Right ventricle myocardium inferior (tissue), 1 donor: ENCODE data around the gene TBXA2R. TPM values are rescaled to one million over a fixed set of nuclear protein-coding genes. Genes with fewer than 3 reads are reported as not detected.
"Not testable (repeated sequence)": the region's sequence is repeated elsewhere in the genome, so short reads cannot be mapped to it uniquely, and the experiment has no call there.

Experiments
- ATAC-seq: fragments of 200-7000 bp; cut with Tn5 transposase; one replicate; pipeline ENCODE4 v1.9.1; 2020; ENCODE audit warnings: mild to moderate bottlenecking, moderate library complexity
- DNase-seq: peaks from one replicate; pipeline ENCODE4 v3.0.0; 2021; ENCODE audit errors: missing footprints
- intact Hi-C: fragments of 100-400 bp; cut with DNase I; formaldehyde crosslinking; loops from one replicate; pipeline ENCODE4 v1.11.0; 2022
- total RNA-seq: library from RNA; stranded (reverse); fragmentation: NEBNext Ultra II Directional; extraction: Animal tissue kit (Norgen Biotek cat#: 25700); gene quantifications from one replicate; pipeline ENCODE4 v1.2.1, GENCODE V29; 2021
- donor health status: DM: no; HTN: yes; CAD: no; lungs with severe emphysema.

The TBXA2R gene
- total RNA-seq, 1 donor from 2014 or later: 4.1 TPM

- intact Hi-C loops: no loop called here
- DNase-seq (no peak), ATAC-seq (no peak)
These were observed 17.2 kb downstream of the TBXA2R start for GRCh38 chr19:3589439-3589838.

- DNase-seq (no peak), ATAC-seq (no peak)
- intact Hi-C loops: loop anchor here (2.0 kb wide), 1 partner anchor 32 kb away; no protein-coding TSS in a partner anchor
These were observed 19.8 kb downstream of the TBXA2R start for GRCh38 chr19:3586707-3587346.

GRCh38 chr19:3586127-3586626 lies 20.5 kb downstream of the TBXA2R start:
- DNase-seq (no peak), ATAC-seq (no peak)
- intact Hi-C loops: loop anchor here (2.0 kb wide), 1 partner anchor 33 kb away; no protein-coding TSS in a partner anchor

GRCh38 chr19:3585301-3586126 lies 21.2 kb downstream of the TBXA2R start, which contains the start of gene GIPC3:
GIPC3 (plus strand) TSS chr19:3585478; CDS start chr19:3585598, 120 bp downstream.
- no peak for DNase-seq
- intact Hi-C loops: loop anchor here (2.0 kb wide), 1 partner anchor 33 kb away; no protein-coding TSS in a partner anchor
- ATAC-seq: no peak

GRCh38 chr19:3584036-3584802 lies 22.5 kb downstream of the TBXA2R start:
- ATAC-seq, DNase-seq, intact Hi-C loops: not testable (repeated sequence)

- intact Hi-C loops, DNase-seq, ATAC-seq: not testable (repeated sequence)
These were observed 24.9 kb downstream of the TBXA2R start for GRCh38 chr19:3581792-3582191.

- DNase-seq (no peak), ATAC-seq (no peak)
- intact Hi-C loops: no loop called here
These were observed 26.3 kb downstream of the TBXA2R start for GRCh38 chr19:3580156-3580934.

- ATAC-seq: no peak
- DNase-seq: no peak
- intact Hi-C loops: no loop called here
These were observed 28.3 kb downstream of the TBXA2R start for GRCh38 chr19:3578390-3578789.

GRCh38 chr19:3577723-3578344 lies 28.8 kb downstream of the TBXA2R start:
- intact Hi-C loops: no loop called here
- DNase-seq (no peak), ATAC-seq (no peak)

- DNase-seq (peak; percentile 82), ATAC-seq (peak; percentile 8)
- intact Hi-C loops: no loop called here
These were observed 29.8 kb downstream of the TBXA2R start for GRCh38 chr19:3576696-3577443.

- intact Hi-C loops: no loop called here
These were observed 30.6 kb downstream of the TBXA2R start for GRCh38 chr19:3575949-3576673.

GRCh38 chr19:3575260-3575741 lies 31.4 kb downstream of the TBXA2R start:
- intact Hi-C loops: no loop called here
- ATAC-seq (no peak), DNase-seq (no peak)

More at GRCh38 chr19:3575949-3576673, 30.6 kb downstream of the TBXA2R start:
- DNase-seq: no peak
- ATAC-seq: no peak

- no peak for ATAC-seq
- intact Hi-C loops: loop anchor here (2.0 kb wide), 2 partner anchors 17 to 67 kb away; partner anchors contain the start of genes FZR1 and MFSD12
- DNase-seq: peak; percentile 95
These were observed 32.6 kb downstream of the TBXA2R start for GRCh38 chr19:3573858-3574637.

GRCh38 chr19:3573162-3573857 lies 33.4 kb downstream of the TBXA2R start:
- DNase-seq: peak; percentile 76
- intact Hi-C loops: loop anchor here (2.0 kb wide), 2 partner anchors 17 to 67 kb away; partner anchors contain the start of genes FZR1 and MFSD12
- peak; percentile 5 for ATAC-seq

GRCh38 chr19:3572855-3573161 lies 33.9 kb downstream of the TBXA2R start, which contains the start of gene HMG20B:
HMG20B (plus strand) TSS chr19:3572944; CDS start chr19:3573310, 366 bp downstream.
- no peak for ATAC-seq
- intact Hi-C loops: loop anchor here (2.0 kb wide), 2 partner anchors 16 to 66 kb away; partner anchors contain the start of genes FZR1 and MFSD12

More at GRCh38 chr19:3572855-3573161, 33.9 kb downstream of the TBXA2R start, which contains the start of gene HMG20B:
- DNase-seq: no peak
